Liver (tissue), 3 donors: ENCODE data around the gene FBXO31.

ENCODE experiments used
- EGR1 ChIP-seq, 2 donors: IDR thresholded peaks; 2 replicates each; pipeline ENCODE4 v1.6.1; 2016 to 2018; ENCODE audit warnings: antibody characterized with exemption in 2 of 2, low read depth in 2 of 2
- FOXA1 ChIP-seq: IDR thresholded peaks from 2 replicates; pipeline ENCODE4 v1.6.1; 2016; ENCODE audit warnings: antibody characterized with exemption
- GABPA ChIP-seq, 2 donors: IDR thresholded peaks in 1 of 2; conservative IDR thresholded peaks in 1 of 2; 2 replicates each; pipeline ENCODE4 v1.6.1; 2016; ENCODE audit warnings: antibody characterized with exemption in 2 of 2, mild to moderate bottlenecking in 1 of 2, moderate library complexity in 1 of 2
- JUND ChIP-seq, 2 donors: IDR thresholded peaks; 2 replicates each; pipeline ENCODE4 v1.6.1; 2016; ENCODE audit warnings: antibody characterized with exemption in 2 of 2
- RAD21 ChIP-seq, 2 donors: IDR thresholded peaks; 2 replicates each; pipeline ENCODE4 v1.6.1; 2016; ENCODE audit warnings: antibody characterized with exemption in 2 of 2, mild to moderate bottlenecking in 2 of 2
- RXRA ChIP-seq, 2 donors: IDR thresholded peaks; 2 replicates each; pipeline ENCODE4 v1.6.1; 2017 to 2018; ENCODE audit warnings: antibody characterized with exemption in 2 of 2, mild to moderate bottlenecking in 1 of 2
- SP1 ChIP-seq: IDR thresholded peaks from 2 replicates; pipeline ENCODE4 v1.6.1; 2018; ENCODE audit warnings: antibody characterized with exemption, mild to moderate bottlenecking
- YY1 ChIP-seq: IDR thresholded peaks from 2 replicates; pipeline ENCODE4 v1.6.1; 2016; ENCODE audit warnings: antibody characterized with exemption, mild to moderate bottlenecking
- TF ChIP-seq, protein P1 (sequence below): fragments of 150-350 bp; IDR thresholded peaks from 2 replicates; pipeline ENCODE4 v1.5.1; 2017; ENCODE audit warnings: improper control_type of control experiment, low read depth, low read length; ENCODE audit not compliant: missing input control
- TF ChIP-seq, protein P2 (sequence below): IDR thresholded peaks from 2 replicates; pipeline ENCODE4 v1.6.1; 2016; ENCODE audit warnings: antibody characterized with exemption
- TF ChIP-seq, protein P3 (sequence below): IDR thresholded peaks from 2 replicates; pipeline ENCODE4 v1.6.1; 2016; ENCODE audit warnings: antibody characterized with exemption
- donor health status: healthy.
- donor health status: healthy.

DNA sequence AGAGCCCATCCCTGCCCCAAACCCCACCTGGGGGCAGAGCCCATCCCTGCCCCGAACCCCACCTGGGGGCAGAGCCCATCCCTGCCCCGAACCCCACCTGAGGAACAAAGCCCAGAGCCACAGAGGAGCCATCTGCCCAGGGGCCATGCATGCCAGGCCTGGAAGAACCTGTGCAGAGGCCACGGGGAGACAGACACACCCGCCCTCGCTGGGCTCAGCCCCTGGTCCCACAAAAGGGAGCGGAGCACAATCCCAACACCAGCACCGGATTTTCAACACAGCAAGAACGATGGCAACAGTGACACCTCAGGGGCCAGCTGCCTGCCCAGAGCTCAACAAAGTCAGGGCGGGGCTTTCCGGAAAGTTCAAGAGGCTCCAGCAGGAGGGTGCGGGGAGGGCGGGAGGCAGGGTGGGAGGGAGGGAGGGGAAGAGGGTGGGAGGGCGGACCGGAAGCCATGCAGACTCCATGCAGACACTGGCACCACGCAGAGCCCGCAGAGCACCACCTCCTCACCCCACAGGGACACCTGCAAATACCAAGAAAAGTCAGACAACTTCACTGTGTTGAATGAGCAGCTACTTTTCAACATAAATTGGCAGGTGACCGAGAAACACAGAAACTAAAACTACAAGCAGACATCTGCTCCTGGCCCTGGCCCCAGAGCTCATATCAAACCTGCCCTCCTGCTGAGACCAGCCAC is 38.5 kb downstream of the FBXO31 start:
- TF ChIP-seq, protein P1, sequence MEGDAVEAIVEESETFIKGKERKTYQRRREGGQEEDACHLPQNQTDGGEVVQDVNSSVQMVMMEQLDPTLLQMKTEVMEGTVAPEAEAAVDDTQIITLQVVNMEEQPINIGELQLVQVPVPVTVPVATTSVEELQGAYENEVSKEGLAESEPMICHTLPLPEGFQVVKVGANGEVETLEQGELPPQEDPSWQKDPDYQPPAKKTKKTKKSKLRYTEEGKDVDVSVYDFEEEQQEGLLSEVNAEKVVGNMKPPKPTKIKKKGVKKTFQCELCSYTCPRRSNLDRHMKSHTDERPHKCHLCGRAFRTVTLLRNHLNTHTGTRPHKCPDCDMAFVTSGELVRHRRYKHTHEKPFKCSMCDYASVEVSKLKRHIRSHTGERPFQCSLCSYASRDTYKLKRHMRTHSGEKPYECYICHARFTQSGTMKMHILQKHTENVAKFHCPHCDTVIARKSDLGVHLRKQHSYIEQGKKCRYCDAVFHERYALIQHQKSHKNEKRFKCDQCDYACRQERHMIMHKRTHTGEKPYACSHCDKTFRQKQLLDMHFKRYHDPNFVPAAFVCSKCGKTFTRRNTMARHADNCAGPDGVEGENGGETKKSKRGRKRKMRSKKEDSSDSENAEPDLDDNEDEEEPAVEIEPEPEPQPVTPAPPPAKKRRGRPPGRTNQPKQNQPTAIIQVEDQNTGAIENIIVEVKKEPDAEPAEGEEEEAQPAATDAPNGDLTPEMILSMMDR, result no peak
- TF ChIP-seq JUND (IDR thresholded peaks at IDR 0.05) (no peak), RXRA (IDR thresholded peaks at IDR 0.05) (no peak), GABPA (IDR thresholded peaks at IDR 0.05 in 1 of 2, conservative IDR thresholded peaks at IDR 0.05 in 1 of 2) (no peak), EGR1 (IDR thresholded peaks at IDR 0.05; ENCODE audit: low read depth in 2 of 2) (no peak), YY1 (no peak), RAD21 (IDR thresholded peaks at IDR 0.05) (no peak), SP1 (no peak), FOXA1 (no peak)
- TF ChIP-seq, protein P2, sequence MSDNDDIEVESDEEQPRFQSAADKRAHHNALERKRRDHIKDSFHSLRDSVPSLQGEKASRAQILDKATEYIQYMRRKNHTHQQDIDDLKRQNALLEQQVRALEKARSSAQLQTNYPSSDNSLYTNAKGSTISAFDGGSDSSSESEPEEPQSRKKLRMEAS, result no peak
- TF ChIP-seq, protein P3, sequence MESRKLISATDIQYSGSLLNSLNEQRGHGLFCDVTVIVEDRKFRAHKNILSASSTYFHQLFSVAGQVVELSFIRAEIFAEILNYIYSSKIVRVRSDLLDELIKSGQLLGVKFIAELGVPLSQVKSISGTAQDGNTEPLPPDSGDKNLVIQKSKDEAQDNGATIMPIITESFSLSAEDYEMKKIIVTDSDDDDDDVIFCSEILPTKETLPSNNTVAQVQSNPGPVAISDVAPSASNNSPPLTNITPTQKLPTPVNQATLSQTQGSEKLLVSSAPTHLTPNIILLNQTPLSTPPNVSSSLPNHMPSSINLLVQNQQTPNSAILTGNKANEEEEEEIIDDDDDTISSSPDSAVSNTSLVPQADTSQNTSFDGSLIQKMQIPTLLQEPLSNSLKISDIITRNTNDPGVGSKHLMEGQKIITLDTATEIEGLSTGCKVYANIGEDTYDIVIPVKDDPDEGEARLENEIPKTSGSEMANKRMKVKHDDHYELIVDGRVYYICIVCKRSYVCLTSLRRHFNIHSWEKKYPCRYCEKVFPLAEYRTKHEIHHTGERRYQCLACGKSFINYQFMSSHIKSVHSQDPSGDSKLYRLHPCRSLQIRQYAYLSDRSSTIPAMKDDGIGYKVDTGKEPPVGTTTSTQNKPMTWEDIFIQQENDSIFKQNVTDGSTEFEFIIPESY, result no peak
